Cortex of kidney (tissue), 1 donor: ENCODE results near the gene CSNK1G2.

ENCODE experiments used
- DNase-seq: peaks from one replicate; lab custom pipeline; 2025; lab: John Stamatoyannopoulos, UW

CSNK1G2 gene

GRCh38 chr19:1944088-1944915 lies 3.3 kb downstream of the CSNK1G2 start:
- no peak for DNase-seq

GRCh38 chr19:1944916-1945561 lies 4.1 kb downstream of the CSNK1G2 start:
- no peak for DNase-seq

- DNase-seq, result no peak
Observed at GRCh38 chr19:1945899-1946298, 4.9 kb downstream of the CSNK1G2 start.

- DNase-seq, result no peak
Observed at GRCh38 chr19:1947651-1948209, 6.8 kb downstream of the CSNK1G2 start.

- DNase-seq, result no peak
Observed at GRCh38 chr19:1949304-1950101, 8.5 kb downstream of the CSNK1G2 start.

DNA sequence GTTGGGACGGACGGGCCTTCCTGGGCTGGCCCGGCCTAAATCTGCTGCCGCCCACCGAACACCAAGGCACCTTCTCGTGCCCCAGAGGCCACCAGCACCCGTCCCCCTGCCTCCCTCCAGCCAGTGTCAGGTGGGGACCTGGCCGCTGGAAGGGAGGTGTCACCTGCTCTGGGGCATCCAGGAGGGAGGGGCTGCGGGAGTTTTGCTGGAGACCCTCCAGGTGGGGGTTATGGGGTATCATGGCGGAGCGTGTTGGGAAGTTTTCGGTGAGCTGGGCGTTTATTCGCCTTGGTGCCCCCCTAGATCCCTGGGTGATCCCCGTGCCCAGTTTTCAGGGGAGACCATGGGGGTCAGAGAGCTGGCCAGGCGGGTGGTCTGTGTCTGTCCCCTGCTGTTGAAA lies 9.7 kb downstream of the CSNK1G2 start:
- no peak for DNase-seq

DNA sequence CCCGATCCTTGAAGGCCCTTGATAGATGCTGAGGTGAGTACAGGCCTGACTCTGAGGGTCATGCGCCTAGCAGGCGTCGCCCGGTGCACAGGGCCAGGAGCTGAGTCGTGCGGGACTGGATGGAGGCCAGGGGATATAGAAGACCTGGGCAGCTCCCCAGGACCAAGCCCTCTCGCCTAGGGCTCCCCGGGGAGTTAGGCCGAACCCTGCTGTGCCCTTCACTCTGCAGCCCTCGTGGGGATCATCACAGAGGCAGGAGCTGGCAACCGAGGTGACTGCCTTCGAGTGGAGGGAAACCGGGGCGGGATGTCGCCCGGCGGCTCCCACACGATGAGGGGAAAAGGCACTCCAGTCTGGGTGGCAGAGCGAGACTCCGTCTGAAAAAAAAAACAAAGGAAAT lies 11.7 kb downstream of the CSNK1G2 start:
- no peak for DNase-seq

- no peak for DNase-seq
Observed at GRCh38 chr19:1953037-1953436, 12.1 kb downstream of the CSNK1G2 start.

DNA sequence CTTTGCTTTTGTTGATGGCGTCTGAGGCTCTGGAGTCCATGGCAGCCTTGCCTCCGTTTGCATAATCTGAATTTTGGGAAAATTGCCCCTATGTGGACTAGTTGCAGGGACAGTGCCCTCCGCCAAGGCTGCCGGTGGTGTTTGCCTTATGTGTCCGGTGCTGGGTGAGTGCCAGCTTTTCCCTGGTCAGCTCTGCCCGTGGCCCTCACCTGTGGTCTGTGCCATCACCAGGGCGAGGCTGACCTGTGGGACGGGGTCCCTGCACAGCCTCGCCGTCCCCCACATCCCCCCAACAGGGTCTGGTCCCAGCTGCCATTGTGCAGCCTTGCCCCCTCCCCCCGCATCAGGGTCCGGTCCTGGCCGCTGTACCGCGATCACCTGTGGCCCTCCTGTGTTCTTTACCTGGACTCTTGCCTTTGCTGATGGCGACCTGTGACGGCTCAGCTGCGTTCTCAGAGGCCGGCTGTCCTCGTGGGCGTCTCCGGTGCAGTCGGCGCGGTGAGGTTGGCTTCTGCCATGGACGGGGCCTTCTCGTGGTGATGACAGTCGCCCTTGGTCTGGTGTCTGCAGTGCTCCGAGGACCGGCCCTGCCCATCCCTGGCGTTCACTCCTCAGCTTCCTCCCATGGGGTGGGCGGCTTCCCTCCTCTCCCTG lies 12.6 kb downstream of the CSNK1G2 start:
- no peak for DNase-seq

- no peak for DNase-seq
Observed at GRCh38 chr19:1954532-1954933, 13.6 kb downstream of the CSNK1G2 start.

DNA sequence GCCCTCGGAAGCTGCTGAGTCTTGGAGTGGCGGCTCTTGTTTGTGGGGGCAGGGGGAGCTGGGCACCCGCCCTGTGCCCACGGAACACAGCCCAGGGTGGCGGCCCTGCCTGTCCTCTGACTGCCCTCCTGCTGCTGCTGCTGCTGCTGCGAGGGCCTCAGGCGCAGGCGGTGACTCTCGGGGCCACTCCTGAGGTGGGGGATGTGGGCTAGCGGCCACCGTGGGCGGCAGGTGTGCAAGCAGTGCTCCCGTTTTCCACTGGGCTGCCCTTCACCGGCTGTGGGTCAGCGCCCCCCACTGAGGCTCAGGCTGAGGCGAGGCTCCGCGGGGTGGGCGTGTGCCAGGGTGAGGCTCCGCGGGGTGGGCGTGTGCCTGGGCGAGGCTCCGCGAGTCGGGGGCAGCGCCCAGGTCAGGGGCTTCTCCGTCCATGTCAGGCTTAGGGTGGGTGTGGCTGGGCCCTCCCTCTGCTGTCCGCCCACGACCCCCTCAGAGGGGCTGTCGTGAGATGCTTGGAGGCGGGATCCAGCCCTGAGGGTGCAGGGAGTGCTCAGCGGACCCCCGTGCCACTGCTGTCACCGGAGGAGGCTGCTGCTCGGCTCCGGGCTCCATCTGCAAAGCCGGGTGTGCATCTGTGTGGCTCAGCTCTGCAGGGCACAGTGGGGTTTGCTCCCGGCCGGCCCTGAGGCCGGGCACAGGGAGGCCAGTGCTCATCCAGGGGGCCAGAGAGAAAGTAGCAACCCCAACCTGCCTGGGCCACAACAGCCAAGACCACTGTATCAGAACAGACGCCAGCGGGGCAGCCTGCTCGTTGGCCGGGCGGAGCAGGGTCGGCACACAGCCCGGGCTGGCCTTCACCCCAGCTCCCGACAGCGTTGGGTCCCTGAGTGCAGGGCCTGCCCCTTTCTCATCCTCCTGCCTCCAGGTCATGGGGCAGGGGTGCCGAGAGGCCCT lies 14.5 kb downstream of the CSNK1G2 start:
- no peak for DNase-seq

GRCh38 chr19:1956122-1956494 lies 15.1 kb downstream of the CSNK1G2 start:
- DNase-seq, result no peak

- DNase-seq, result no peak
Observed at GRCh38 chr19:1956868-1957492, 16.0 kb downstream of the CSNK1G2 start.

DNA sequence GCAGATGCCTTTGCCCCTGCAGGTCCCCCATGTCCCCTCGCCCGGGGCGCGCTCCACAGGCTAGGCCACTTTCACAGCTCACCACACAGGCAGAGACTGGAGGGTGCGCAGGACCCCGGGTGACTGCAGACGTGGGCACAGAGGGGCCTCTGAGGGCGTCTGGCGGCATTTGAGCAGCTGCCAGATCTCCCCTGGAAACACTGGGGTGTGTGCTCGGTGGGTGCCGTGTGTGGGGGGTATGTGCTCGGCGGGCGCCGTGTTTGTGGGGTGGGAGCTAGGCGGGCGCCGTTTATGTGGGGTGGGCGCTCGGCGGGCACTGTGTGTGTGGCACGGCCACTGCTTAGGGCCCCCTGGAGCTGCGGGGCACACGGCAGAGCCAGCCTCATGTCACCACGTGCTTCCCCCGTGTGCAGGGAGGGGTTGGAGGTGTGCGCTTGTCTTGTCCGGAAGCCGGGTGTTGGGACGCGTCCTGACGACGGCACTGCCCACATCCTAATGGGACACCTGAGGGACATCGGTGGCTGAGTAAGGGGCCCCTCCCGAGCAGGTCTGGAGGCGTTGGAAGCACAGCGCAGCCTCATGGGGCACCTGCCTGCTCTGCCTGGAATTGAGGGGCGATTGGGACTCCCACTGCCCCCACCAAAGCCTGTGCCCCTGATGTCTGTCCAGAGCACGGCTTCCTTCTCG lies 16.7 kb downstream of the CSNK1G2 start:
- DNase-seq, result no peak

DNA sequence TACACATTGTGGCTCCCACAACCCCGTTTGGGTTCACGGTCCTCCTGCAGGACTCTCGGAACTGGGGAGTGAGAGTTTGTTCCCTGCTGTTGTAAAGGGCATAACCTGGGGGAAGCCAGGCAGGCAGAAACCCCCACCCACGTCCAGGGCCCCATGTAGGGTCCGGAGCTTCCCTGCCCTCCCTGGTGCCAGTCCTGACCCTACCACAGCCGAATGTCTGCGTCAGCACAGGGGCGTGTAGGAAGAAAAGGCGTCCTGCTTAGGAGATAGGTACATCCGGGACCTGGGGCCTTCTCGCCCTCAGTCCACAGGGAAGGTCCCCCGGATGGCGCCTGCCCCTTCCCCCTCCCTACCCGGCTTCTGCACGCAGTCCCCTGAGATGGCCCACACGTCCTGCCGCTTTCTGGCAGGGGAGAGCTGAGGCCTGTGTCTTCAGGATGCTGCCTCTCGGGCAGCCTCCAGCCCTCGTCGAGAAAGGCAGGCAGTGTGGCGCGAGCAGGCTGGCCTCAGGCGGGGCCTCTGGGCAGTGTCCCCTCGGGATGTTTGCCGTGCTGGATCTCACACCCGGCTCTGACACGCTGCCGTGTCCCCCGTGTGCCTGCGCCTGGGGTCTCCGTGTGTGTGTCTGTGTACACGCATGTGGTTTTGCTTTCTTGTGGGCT lies 19.1 kb downstream of the CSNK1G2 start:
- no peak for DNase-seq

- DNase-seq, result no peak
Observed at GRCh38 chr19:1961000-1961883, 20.3 kb downstream of the CSNK1G2 start.

DNA sequence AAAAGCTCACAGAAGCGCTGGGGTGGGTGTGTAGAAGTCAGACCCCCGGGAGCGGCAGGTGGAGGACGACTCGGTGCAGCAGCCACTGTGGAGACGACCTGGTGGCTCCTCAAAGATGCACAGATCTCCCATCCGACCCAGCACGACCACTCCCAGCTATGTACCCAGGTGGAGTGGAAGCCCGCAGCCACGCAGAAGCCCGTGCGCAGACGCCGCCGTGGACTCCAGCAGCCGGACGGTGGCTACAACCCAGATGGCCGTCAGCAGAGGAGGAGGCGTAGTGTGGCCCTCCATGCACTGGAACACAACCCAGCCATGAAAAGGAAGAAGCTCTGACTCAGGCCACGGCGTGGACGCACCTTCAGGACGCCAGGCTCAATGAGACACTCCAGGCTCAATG lies 21.7 kb downstream of the CSNK1G2 start:
- no peak for DNase-seq

DNA sequence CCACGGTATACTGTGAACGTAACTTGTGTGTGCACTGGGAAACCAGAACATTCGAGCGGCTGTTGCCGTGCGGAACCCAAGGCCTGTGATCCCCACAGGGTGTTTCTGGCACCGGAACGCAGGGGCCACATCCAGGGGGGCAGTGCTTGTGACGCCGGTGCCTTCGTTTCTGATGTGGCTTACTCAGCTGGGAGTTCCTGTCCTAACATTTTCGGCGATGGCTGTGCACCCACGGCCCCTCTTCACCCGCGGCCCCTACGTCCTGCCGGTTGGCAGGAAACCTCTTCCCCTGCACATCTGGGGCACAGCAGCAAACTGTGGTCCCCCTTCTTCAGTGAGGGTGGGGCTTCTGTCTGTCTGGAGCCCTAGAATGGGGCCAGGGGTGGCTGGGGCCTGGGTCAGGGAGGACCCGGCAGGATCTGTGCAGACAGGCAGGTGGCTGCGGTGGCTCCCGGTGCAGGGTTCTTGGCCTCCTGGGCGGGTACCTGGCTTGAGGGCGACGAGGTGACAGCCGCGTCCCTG lies 26.2 kb downstream of the CSNK1G2 start:
- DNase-seq, result no peak
